ENCODE measurements around the gene HOXB13.
"Not testable (repeated sequence)": the region's sequence is repeated elsewhere in the genome, so short reads cannot be mapped to it uniquely, and the experiment has no call there.

The HOXB13 gene

DNA sequence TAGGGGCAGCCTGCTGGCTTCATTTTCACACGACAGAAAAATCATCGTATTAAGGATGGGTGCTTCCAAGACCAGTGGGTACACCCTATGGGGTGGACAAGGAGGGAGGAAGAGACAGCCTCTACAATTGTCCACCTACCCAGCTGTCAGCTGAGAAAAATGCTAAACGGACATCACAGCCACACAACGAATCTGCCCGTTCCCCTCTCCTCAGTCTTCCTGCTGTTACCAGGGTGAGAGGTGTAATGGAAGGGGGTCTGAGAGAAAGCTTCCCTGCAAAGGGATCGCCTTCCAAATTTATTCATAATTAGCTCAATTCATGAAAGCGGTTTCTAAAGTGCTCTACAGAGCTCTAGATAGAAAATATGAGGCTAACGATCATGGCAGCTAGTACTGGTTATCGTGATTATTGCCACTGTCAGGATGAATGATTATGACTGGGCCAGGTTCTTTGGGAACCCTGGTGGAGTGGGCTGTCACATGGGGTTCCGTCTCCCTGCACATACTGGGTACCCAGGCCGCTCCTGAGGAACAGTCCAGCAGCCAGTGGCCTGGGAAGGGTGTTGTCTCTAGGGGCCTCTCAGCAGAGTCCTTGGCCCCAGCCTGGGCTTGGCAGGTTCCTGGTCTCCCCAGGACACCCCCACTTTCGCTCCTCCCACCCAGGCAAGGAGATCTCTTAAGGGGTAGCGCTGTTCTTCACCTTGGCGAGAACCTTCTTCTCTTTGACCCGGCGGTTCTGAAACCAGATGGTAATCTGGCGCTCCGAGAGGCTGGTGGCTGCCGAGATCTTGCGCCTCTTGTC is 2.2 kb downstream of the HOXB13 start:
- DNase-seq (ENCODE audit: low read depth) = no peak

DNA sequence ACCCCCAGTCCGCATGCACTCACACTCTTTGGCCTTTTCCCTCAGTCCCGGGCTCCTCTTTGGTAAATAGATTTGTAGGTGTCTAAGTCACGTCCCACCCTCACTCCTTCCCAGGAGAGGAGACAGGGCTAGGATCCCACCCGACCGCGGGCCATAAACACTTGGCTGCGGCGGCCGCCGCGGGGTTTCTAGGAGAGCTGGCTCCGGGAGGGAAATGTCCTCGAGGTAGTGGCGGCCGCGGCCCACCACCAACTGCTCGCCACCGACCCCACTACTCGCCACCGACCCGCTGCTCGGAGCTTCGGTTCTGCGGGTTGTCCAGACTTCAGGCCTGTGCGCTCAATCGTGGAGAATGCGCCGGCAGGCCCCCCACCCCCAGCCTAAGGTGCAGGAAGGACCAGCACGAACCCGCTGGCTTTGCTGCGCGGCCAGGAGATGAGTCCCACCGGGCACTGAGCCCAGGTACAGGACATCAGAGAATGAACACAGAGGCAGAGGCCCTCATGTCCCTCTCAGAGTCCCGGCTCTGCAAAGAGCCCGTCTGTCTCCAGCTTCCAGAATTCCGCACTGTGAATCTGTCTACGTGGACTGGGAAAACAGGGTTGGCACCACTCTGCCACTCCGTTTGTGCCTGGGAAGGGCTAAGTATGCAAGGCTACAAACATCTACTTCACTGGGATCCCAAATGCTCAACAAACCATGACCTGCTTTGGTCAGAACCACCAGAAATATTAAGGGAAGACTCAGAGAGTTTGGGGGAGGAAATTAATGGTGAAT is 3.1 kb downstream of the HOXB13 start:
- DNase-seq (ENCODE audit: low read depth) = no peak

GRCh38 chr17:48725004-48725287 is 3.6 kb downstream of the HOXB13 start:
- no peak for DNase-seq (ENCODE audit: low read depth)

DNA sequence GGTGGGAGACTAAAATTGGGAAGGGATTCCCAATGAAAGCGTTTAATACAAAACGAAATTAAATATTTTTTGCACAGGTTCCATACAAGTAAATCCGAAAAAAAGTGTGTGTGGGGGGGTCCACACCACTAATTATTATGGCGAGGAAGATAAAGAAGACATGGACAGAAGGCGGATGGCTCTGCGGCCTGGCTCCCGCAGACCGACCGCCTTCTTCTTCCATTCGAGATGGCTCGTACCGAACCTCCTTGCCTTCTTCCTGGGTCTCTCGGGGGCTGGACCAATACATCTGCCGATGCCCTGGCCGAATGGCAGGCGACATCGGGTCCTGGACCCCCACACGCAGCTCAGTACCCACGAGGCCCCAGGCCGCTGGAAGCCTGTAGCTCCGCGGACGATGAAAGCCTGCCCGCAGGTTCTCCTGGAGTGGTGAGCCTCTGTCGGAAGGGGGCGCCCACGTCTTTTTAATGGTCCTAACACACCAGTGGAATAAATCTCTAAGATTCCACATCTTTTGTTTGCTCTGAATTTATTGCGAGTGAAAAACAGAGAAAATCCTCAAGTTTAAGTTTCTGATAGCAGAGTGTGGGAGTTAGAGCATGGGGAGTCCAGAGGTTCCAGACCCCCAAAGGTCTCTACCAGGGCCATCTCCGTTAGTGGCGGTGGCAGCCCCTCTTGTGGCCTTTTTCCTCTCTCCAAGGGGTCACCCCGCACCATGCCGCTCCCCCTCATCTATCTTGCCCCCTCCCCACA is 4.1 kb downstream of the HOXB13 start:
- peak; percentile 37 for DNase-seq (ENCODE audit: low read depth)

- no peak for DNase-seq (ENCODE audit: low read depth)
These were observed 4.9 kb downstream of the HOXB13 start for GRCh38 chr17:48723423-48724250.

GRCh38 chr17:48722915-48723422 is 5.6 kb downstream of the HOXB13 start, which contains the start of gene PRAC2:
TSS of gene PRAC2 (plus strand) at chr17:48723185. CDS start at chr17:48724411, 1,226 bp downstream.
- no peak for DNase-seq (ENCODE audit: low read depth)

DNA sequence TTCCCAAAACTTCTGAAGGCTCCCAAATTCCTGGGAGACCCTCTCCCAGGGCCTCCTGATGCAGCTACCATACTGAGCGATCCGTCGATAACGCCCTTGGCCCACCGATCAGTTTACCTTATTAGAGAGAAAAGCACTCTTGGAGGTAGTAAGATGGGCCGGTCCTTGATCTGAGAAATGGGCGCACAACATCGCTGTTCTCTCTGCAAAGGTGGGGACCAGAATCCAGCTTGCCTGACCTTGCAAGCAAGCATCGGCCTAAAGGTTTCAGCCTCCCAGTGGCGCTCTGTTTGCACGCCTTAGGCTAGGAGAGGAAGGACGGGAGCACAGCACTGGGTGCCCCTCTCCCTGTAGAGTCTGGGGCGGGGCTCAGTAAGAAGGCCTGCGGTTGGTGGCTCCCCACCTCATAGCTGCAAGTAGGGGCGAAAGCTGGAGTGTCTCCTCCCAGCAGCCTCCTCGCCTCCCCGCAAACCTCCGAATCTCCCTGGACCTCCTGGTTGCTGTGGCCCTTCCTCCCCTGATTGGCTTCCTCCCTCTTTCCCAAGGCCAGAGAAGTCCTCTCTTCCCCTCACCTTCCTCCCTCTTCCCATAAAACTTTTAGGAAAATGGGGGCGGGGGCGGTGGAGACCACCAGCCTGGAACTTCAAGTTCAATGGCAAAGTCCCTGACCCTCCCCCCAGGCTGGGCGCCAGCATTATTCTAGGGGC is 6.2 kb downstream of the HOXB13 start, which contains the start of gene PRAC1:
Gene PRAC1, minus strand, starts transcription at position 318 of the 707 bp plus-strand sequence. Its CDS starts 126 bp downstream, at position 192.
- DNase-seq (ENCODE audit: low read depth) = no peak

GRCh38 chr17:48721009-48721402 is 7.5 kb downstream of the HOXB13 start:
- DNase-seq (ENCODE audit: low read depth) = no peak

DNA sequence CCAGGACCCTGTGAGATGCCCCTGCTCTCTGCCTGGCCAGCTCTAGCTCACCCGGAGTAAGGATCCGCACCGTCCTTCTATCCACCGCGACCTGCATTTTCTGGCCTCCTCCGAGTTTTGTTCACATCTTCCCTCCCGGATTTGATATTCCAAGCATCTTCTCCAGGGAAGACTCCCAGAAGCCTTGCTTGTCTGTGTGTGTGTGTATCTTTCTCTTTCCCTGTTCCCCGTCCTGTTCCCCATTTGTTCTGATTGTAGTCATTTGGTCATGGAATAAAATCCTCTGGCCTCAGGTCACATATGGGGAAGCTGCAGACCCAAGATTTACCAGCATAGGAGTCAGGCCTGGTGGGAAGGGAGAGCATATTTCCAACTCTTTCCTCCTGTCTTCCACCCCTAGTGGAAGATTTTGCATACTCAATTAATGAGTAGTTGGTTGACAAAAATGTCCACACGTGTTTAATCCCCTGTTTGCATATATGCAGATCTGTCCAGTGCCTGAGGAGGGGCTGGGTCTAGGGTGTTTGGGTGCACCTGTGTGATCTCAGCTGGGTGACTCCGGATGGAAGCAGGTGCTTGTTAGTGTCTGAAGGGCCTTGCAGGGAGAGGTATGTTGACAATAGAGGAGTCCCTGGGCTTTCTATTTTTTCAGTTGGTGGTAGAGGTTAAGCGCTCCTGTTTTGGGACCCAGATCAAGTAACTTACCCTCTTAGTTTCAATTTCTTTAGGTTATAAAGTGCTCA is 8.1 kb downstream of the HOXB13 start:
- DNase-seq (ENCODE audit: low read depth) = no peak

- DNase-seq (ENCODE audit: low read depth) = no peak
These were observed 8.8 kb downstream of the HOXB13 start for GRCh38 chr17:48719642-48720265.

DNA sequence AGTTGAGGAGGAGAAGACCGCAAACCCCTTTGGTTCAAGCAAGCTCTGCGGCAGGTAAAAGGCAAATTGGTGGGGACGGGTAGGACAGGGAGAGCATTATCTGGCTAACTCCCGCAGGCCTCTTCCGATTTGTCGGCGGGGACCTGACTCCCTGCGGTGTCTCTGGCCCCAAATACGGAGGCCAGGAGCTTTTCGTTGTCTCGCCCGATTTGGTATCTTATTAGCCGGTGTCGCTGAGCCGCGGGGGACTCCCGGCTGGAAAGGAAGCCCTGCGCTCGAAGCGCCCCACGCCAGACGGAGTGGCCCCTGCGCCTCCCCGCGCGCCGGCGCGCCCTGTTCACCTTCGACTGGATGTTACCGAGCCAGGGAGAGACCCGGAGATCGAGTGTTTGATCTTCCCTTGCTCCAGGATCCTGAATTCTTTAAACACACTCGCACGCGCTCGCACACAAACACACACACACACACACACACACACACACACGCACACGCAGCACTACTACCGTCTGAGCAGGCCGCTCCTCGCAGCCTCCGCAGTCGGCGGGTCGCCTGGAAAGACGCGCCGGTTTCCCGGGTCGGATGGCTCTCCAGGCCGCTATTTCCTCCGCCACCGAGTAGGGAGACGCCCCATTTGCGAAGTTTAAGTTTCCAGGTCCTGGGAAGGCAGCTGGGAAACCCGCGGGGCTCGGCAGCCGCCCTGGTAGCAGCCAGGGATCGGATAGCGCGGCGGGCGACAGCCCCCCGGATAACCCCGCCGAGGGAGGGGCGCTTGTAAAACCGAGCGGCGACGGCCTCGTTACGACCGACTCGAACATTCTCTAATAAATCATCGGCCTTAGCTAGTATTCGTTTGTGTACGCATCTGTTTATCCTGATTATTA is 9.5 kb downstream of the HOXB13 start:
- no peak for DNase-seq (ENCODE audit: low read depth)

- DNase-seq (ENCODE audit: low read depth) = no peak
These were observed 10.3 kb downstream of the HOXB13 start for GRCh38 chr17:48718227-48718760.

- DNase-seq (ENCODE audit: low read depth) = no peak
These were observed 11.0 kb downstream of the HOXB13 start for GRCh38 chr17:48717367-48718226.

DNA sequence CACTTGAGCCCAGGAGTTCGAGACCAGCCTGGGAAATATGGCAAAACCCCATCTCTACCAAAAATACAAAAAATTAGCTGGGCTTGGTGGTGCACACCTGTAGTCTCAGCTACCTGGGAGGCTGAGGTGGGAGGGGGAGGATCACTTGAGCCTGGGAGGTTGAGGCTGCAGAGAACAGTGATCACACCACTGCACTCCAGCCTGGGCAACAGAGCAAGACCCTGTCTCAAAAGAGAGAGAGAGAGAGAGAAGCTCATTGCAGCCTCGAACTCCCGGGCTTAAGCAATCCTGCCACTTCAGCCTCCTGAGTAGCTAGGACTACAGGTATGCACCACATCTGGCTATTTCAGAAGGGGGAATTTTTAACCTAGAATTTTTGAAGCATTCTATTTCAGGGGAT is 12.0 kb downstream of the HOXB13 start:
- DNase-seq (ENCODE audit: low read depth) = not testable (repeated sequence)

DNA sequence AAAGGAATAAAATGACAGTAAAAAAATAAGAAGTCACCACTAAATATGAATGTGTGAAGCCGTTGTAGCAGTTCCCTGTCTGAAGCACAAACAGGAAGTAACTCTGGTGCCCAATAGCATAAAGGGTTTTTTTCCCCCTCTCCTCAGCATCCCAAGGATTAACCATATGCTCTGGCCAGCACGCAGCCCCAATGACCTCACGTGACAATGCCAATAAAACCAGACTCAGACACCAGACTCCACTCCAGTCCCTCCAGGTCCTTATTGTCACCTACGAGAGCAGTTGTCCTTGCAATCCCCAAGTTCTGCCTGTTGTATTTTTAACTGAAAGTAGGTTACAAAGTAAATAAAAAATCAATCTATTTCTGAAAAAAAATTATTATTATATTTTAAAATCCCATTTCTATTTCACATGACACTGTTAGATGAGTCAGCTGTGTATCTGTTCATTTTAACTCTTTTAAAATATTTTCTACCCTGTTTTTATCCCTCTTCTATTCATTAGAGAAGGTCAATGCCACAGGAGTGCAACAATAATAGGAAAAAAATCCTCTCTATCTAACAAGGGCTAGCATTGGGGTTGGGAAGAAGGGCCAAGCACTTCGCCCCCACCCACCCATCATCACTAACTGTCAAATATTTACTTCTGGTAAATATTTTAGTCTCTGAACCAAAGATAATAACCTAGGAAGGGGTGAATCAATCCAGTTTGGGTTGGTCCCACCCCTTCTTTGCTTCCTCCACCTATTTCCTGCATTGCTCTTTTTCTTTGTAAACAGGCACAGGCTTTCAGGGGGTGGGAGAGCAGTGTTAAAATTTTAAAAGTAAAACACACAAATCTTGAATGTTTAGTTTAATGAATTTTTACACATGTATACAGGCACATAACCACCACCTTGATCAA is 12.8 kb downstream of the HOXB13 start:
- no peak for DNase-seq (ENCODE audit: low read depth)

- no peak for DNase-seq (ENCODE audit: low read depth)
These were observed 17.4 kb downstream of the HOXB13 start for GRCh38 chr17:48711128-48711527.
